ENCODE data around the gene TRPC6.
"Not testable (repeated sequence)": the region's sequence is repeated elsewhere in the genome, so short reads cannot be mapped to it uniquely, and the experiment has no call there.

The TRPC6 gene

DNA sequence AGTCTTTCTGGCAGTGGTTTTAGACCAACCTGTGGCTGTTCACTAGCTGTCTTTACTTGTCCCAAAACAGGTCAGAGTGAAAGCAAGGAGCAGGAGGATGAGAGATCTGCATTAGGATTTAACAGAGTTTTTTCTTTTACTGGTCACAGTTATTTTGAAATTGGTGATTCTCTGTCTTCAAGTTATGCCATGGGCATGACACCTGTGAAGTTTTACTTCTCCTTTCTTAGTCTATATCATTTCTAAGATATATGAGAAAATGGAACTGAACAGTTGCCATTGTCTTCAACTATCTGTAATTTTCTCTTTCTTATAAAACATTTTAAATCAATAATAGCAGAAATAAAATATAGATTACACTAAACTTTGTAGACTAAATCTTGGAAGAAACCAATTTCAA lies 60.6 kb downstream of the TRPC6 start:
- no peak for DNase-seq (ENCODE audit: low read depth in 2 of 3, low spot score in 1 of 3)

DNA sequence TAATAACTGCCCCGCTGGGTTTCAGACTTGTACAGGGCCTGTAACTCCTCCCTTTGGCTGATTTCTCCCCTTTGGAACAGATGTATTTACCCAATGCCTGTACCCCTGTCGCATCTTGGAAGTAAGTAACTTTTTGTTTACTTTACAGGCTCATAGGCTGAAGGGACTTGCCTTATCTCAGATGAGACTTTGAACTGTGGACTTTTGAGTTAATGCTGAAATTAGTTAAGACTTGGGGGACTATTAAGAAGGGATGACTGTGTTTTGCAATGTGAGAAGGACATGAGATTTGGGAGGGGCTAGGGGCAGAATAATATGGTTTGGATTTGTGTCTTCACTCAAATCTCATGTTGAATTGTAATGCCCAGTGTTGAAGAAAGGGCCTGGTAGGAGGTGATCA lies 62.0 kb downstream of the TRPC6 start:
- DNase-seq (ENCODE audit: low read depth in 2 of 3, low spot score in 1 of 3) = no peak

DNA sequence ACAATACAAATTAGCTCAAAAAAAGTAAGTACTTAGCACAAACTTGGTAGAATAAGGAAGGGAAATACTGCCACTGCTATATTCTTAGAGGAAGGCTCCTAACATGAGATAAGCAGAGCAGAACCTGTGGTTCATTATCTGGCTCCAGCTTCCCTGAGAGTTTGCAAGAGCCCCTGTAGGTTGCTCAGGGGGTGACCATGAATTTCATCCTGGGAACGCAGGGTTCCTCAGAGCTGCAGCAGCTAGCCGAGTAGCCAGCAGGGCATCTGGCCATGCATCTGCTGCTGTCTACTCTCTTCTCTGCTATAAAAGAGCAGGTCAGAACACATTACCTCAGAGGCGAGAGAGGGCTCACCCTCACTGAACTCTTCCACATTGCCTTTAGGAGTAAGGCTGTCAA lies 67.3 kb downstream of the TRPC6 start:
- no peak for DNase-seq (ENCODE audit: low read depth in 2 of 3, low spot score in 1 of 3)

- DNase-seq (ENCODE audit: low read depth in 2 of 3, low spot score in 1 of 3) = no peak
Observed at GRCh38 chr11:101511065-101511464, 72.7 kb downstream of the TRPC6 start.

GRCh38 chr11:101510591-101510990 lies 73.2 kb downstream of the TRPC6 start:
- DNase-seq (ENCODE audit: low read depth in 2 of 3, low spot score in 1 of 3) = no peak

- DNase-seq (ENCODE audit: low read depth in 2 of 3, low spot score in 1 of 3) = no peak
Observed at GRCh38 chr11:101509922-101510321, 73.9 kb downstream of the TRPC6 start.

GRCh38 chr11:101508370-101508769 lies 75.4 kb downstream of the TRPC6 start:
- no peak for DNase-seq (ENCODE audit: low read depth in 2 of 3, low spot score in 1 of 3)

DNA sequence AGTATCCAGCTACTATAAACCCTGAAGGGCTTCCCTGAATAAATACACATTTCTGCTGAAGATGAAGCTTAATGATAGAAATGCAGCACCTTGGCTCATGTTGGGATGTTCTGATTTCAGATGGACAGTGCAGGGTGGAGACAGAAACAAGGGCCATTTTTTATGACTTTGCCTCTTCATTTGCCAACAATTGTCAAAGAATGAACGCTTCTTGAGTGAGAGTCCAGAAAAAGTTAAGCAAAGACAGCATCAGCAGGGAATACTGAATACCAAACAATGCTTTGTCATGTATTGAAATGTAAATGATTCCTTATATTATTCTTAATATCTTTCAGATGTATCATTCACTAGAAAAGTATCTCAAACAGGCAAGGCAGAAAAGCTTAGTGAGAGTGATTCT lies 84.9 kb downstream of the TRPC6 start:
- DNase-seq (ENCODE audit: low read depth in 2 of 3, low spot score in 1 of 3) = no peak

- no peak for DNase-seq (ENCODE audit: low read depth in 2 of 3, low spot score in 1 of 3)
Observed at GRCh38 chr11:101497291-101497690, 86.5 kb downstream of the TRPC6 start.

DNA sequence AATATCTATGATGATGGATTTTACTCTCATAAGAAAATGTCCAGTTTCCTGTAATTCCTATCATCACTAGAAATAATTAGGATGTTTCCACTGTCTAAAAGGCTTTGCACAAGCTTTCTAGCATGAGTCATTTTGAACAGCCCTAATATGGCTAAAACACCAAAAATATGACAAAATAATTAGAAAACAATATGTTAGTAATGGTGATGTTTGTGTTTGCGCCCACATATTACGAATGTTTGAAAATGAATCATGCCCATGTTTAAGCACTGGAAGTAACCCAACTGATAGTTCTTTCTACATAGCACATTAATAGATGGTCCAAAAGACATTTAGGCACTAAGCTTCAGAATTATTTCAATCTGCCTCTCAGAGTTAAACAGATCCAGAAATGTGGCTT lies 96.0 kb downstream of the TRPC6 start:
- no peak for DNase-seq (ENCODE audit: low read depth in 2 of 3, low spot score in 1 of 3)

DNA sequence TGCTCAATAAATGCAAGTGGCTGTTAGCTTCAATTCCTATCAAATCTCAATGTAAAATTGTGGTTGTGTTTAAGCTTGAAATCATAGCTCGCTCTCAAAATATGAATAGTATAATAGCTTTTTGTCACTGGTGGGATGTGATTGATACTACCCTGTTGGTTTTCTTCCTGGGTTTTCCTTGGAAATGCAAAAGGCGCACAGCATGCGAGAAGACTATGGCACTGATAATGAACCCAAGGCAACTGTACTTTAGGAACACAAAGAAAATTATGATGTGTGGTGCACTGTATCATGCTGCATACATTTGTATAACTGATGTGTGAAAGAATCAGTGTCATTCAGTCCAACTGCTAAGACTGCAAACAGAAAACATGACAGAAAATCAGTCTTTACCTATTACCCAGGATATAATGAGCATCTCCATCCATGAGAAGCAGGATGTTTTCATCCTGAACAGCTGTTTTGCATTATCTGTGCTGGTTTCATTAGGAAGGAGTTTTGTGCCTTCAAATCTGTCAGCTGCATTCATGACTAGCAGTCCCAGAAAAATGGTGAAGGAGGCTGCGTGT lies 101.2 kb downstream of the TRPC6 start:
- no peak for DNase-seq (ENCODE audit: low read depth in 2 of 3, low spot score in 1 of 3)

DNA sequence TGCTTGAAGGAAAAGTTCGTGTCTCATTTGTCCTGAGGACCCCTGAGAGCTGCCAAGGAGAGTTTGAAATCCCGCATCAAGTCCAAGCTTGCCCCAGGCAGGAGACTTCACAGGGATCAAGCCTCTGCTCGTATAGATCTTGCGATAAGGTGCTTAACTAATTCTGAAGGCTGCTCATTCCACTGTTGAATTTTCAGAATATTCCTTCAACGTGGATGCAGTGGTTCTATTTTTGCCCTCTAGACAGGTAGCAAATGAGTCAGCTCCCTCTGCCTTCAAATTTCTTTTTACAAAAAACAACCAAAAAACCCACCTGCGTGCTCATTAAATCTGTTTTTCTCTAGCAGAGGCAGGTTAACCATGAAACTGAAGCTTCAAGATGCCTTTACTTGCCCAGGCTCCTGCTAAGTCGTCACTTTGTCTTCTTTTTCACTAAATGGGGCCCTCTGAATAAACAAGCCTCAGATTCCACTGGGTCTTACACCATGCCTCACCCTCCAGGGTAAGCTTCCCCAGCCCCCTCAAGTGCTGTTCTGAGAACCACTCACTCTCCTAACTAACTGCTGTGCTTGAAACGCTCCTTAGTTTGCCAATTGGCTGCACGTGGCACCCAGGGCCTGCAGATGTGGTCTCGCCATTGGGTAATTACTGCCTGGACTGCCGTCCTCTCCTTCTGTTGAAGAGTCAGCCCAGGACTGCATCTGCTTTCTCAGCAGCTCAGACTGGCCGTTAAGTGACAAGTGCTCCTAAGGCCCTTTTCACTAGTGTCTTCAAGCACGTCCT lies 105.0 kb downstream of the TRPC6 start:
- DNase-seq (ENCODE audit: low read depth in 2 of 3, low spot score in 1 of 3) = no peak

- no peak for DNase-seq (ENCODE audit: low read depth in 2 of 3, low spot score in 1 of 3)
Observed at GRCh38 chr11:101477926-101478325, 105.9 kb downstream of the TRPC6 start.

DNA sequence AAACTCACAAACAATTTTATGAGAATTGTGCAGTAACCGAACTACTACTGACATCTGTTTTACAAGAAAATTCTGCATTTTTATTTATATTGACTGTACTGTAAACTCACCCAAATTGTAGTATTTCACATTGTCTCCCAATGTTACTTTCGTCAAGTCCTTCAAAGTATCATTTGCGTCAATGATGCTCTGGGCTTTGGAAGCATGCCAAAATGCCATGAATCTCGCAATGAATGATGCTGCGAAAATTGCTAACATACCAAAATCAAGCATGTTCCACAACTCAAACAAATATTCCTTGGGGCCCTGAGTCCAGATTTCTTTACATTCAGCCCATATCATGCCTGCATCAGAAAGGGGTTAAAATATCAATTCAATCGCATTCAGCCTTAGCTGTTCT lies 107.6 kb downstream of the TRPC6 start:
- DNase-seq (ENCODE audit: low read depth in 2 of 3, low spot score in 1 of 3) = no peak

DNA sequence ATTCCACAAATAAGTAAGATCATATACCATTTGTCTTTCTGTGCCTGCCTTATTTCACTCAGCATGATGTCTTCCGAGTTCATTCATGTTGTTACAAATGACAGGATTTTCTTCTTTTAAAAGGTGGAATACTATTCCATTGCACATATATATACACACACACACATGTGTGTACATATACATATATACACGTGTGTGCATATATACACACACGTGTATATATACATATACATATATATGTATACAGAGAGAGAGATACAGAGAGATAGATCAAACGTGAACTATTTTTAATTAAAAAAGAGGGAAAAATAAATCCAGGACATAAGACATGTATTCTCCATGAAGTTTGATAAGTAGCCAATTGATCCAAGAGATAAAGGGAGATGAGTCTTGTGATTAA lies 108.1 kb downstream of the TRPC6 start:
- DNase-seq (ENCODE audit: low read depth in 2 of 3, low spot score in 1 of 3) = no peak

DNA sequence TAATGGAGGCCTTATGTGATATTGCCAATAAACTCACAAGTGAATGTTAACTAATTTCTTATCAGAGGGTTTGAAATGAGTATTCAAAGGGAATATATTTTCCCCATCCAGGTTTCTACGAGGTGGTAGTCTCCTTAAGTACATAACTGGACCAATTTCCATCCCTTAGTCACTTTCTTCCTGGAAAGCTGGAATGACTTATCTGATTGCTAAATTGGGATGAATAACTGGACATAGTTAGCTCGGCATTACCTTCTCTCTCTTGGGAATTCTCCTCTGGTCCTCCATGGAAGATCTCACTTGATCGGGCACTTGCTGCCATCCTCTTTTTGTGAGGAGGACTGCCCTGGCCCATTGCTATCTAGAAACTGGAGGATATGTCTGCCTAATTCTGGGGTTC lies 109.1 kb downstream of the TRPC6 start:
- no peak for DNase-seq (ENCODE audit: low read depth in 2 of 3, low spot score in 1 of 3)

GRCh38 chr11:101470881-101471520 lies 112.8 kb downstream of the TRPC6 start:
- DNase-seq (ENCODE audit: low read depth in 2 of 3, low spot score in 1 of 3) = no peak

DNA sequence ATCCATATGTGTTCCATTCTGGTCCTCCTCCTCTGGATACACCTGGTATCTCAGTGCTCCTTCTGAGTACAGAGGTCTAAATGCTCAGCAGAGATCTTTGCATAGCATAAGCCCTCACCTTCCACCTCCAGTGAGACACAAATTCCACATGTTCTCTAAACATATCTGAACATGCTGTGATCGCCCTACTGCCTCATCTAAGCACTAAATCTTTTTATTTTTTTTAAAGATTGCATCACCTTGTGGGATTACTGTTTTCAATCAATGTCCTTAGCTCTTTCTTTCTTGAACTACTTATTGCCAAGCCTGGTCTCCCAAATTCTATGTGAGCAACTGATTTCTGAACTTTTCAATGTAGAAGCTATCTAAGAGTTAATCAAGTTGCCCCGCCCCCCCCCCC lies 113.4 kb downstream of the TRPC6 start:
- DNase-seq (ENCODE audit: low read depth in 2 of 3, low spot score in 1 of 3) = no peak

GRCh38 chr11:101466352-101466751 lies 117.5 kb downstream of the TRPC6 start:
- no peak for DNase-seq (ENCODE audit: low read depth in 2 of 3, low spot score in 1 of 3)

DNA sequence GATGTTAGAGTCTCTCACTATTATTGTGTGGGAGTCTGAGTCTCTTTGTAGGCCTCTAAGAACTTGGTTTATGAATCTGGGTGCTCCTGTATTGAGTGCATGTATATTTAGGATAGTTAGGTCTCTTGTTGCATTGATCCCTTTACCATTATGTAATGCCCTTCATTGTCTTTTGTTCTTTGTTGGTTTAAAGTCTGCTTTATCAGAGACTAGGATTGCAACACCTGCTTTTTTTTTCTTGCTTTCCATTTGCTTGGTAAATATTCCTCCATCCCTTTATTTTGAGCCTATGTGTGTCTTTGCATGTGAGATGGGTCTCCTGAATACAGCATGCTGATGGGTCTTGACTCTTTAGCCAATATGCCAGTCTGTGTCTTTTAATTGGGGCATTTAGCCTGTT lies 119.4 kb downstream of the TRPC6 start:
- DNase-seq (ENCODE audit: low read depth in 2 of 3, low spot score in 1 of 3) = not testable (repeated sequence)

GRCh38 chr11:101459020-101459419 lies 124.8 kb downstream of the TRPC6 start:
- DNase-seq (ENCODE audit: low read depth in 2 of 3, low spot score in 1 of 3) = no peak

DNA sequence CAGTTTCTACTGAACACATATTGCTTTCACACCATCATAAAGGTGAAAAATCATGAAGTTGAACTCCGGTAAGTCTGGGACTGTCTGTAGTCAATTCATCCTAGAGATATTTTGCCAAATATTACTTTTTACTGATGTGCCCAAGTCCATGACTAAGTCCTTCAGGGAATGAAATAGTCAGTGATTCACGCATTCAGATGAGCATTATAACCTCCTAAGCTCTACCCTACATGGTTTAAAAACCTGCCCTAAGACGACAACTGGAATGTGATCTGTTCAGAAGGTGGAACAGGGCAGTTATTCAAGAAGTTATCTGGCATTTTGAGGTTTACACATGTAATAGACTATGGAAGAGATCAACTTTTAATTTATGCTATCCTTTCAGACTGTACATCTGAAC lies 125.6 kb downstream of the TRPC6 start:
- DNase-seq (ENCODE audit: low read depth in 2 of 3, low spot score in 1 of 3) = no peak

- no peak for DNase-seq (ENCODE audit: low read depth in 2 of 3, low spot score in 1 of 3)
Observed at GRCh38 chr11:101456812-101457211, 127.0 kb downstream of the TRPC6 start.

Data from stimulated activated CD4-positive, alpha-beta T cell treated with anti-CD3 and anti-CD28 coated beads, Interleukin-12 subunit alpha, Interleukin-12 subunit beta, amount 100 ng/mL, for 48 hours (primary cell).